ENCODE measurements around the gene YIPF2.

YIPF2 gene

DNA sequence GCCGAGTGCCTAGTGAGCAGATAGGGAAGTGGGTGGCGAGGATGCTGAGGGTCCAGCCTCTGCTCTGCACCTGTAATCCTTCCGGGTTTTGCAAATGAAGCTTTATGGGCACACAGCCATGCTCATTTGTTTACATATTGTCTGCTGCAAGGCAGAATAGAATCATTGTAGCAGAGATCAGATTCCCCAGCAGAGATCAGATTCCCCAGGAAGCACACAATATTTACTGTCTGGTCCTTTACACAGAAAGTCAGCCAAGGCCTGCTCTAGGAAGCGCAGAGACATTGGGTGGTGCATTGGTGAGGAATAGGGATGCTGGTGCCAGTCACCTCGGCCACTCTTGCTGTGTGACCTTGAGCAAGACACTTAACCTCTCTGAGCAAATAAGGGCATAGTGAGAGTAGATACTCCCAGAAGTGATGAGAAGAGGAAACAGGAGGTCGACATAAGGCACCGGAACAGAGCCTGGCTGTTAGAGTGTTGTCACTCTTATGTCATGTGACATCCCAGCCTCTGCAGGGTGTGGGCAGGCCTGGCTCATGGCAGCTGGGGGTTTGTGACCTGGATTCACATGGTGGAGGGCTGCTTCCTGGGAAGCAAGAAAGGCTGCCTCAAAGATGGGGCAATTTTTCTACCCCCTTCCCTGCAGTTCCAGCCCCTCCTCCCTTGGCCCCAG lies 31.4 kb downstream of the YIPF2 start:
- no peak for DNase-seq (ENCODE audit: extremely low read depth, low read depth)

DNA sequence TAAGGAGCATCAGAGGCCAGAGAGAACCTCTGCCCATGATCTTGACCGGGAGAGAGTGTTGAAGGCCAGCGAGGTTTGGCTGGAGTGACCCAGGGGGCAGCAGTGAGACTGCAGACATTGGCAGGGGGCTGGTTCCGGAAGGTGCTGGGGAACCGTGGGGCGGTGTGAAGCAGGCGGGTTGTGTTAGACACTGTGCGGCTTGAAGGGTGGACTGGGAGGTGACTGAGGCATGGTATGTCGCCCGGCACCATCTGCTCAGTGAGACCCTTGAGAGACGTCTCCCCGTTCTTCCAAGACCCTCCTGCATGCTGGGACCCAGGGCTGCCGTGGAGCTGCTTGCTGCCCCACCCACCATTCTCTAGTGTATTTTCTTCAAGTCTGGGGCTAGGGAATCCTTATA lies 32.5 kb downstream of the YIPF2 start:
- TF ChIP-seq, protein P1, sequence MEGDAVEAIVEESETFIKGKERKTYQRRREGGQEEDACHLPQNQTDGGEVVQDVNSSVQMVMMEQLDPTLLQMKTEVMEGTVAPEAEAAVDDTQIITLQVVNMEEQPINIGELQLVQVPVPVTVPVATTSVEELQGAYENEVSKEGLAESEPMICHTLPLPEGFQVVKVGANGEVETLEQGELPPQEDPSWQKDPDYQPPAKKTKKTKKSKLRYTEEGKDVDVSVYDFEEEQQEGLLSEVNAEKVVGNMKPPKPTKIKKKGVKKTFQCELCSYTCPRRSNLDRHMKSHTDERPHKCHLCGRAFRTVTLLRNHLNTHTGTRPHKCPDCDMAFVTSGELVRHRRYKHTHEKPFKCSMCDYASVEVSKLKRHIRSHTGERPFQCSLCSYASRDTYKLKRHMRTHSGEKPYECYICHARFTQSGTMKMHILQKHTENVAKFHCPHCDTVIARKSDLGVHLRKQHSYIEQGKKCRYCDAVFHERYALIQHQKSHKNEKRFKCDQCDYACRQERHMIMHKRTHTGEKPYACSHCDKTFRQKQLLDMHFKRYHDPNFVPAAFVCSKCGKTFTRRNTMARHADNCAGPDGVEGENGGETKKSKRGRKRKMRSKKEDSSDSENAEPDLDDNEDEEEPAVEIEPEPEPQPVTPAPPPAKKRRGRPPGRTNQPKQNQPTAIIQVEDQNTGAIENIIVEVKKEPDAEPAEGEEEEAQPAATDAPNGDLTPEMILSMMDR (IDR thresholded peaks at IDR 0.05; ENCODE audit: low read depth, low read length), result no peak
- no peak for DNase-seq (ENCODE audit: extremely low read depth, low read depth)

More for the DNA sequence above, 31.4 kb downstream of the YIPF2 start:
- TF ChIP-seq, protein P1 (IDR thresholded peaks at IDR 0.05; ENCODE audit: low read depth, low read length), result no peak

DNA sequence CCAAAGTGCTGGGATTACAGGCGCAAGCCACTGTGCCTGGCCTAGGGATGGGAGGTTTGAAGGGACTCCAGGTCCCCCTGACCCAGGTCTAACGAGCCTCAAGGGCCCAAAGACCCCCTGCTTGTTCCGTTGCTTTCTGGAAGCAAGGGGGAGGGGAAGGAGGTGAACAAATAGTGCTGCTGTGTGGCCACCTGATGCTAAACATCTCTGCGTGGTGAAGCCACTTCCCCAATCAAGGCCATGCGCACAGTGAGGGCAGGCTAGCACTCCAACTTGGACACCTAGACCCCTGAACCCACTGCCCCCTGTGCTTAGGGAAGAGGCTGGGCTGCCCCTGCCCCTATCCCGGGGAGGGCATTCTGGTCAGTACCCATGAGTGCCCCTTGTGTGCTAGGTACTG lies 33.1 kb downstream of the YIPF2 start:
- TF ChIP-seq, protein P1 (IDR thresholded peaks at IDR 0.05; ENCODE audit: low read depth, low read length), result no peak

DNA sequence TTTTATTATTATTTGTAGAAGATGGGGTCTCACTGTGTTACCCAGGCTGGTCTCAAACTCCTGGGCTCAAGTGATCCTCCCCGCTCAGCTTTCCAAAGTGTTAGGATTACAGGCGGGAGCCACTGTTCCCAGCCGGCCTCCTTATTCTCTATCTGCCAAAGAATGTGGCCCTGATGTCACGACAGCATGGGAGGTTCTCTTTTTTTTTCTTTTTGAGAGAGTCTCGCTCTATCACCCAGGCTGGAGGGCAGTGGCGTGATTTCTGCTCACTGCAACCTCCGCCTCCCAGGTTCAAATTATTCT lies 33.6 kb downstream of the YIPF2 start:
- TF ChIP-seq, protein P1 (IDR thresholded peaks at IDR 0.05; ENCODE audit: low read depth, low read length), result no peak
- no peak for DNase-seq (ENCODE audit: extremely low read depth, low read depth)

More for the DNA sequence above, 33.1 kb downstream of the YIPF2 start:
- no peak for DNase-seq (ENCODE audit: extremely low read depth, low read depth)

DNA sequence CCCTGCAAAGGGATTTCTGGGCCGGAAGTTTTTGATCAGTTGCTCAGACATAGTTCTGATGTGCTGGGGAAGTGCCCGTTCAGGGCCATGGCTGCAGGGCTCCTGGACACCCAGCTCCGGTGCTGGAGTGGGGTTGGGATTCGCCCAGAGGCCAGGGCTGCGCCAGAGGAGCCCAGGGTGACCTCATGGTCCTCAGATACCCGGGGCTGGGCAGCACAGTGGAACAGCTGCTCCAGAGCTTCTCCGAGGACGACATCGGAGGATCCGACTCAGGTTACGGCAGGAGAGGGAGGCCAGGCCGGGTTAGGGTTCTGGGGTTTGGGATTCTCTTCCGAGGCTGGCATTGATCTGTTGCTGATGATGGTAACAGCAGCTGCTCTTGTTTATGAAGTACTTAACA lies 36.2 kb downstream of the YIPF2 start:
- TF ChIP-seq, protein P1 (IDR thresholded peaks at IDR 0.05; ENCODE audit: low read depth, low read length), result no peak
- DNase-seq (ENCODE audit: extremely low read depth, low read depth), result no peak

DNA sequence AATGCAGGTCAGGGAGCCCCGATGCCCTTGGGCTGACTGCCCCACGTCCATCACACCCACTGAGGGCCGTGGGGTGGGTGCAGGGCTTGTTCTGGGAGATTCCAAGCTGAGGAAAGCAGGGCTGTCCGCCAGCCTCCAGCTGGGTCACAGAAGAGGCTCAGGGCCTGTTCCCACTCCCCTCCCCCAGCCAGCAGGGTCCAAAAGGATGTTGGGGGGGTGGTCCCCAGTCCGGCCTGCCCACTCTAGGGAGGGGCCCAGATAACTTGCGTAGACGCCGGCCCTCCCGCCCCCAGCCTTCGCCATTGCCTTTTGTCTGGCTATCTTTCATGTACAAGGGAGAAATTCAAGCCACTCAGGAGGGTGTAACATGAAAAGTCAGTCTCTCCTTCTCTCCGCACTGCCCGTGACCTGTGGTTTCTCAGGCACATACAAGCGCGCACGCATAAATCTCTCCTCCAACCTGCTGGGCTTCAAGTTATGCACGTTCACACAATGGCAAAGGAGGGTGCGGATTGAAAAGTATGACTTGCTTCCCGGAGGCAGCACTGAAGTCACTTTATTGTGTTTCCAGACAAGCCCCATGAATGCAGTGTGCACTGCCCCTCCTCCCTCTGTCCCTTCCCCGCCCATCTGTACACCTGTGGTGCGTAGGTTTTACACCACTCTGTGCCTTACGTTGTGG lies 36.9 kb downstream of the YIPF2 start:
- no peak for DNase-seq (ENCODE audit: extremely low read depth, low read depth)
- TF ChIP-seq, protein P1 (IDR thresholded peaks at IDR 0.05; ENCODE audit: low read depth, low read length), result no peak

DNA sequence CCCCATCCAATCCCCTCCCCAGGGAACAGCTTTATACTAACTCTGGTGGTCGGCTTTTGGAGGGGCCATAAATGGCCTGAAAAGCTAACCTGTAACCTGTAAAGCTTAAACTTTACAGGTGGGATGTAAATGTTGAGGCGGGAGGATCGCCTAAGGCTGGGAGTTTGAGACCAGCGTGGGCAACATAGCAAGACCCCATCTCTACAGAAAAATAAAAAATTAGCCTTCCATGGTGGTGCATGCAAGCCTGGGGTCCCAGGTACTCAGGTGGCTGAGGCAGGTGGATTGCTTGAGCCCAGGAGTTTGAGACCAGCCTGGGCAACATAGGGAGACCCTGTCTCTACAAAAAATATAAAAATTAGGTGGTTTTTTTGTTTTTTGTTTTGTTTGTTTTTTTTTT lies 38.6 kb downstream of the YIPF2 start:
- TF ChIP-seq, protein P1 (IDR thresholded peaks at IDR 0.05; ENCODE audit: low read depth, low read length), result no peak
- no peak for DNase-seq (ENCODE audit: extremely low read depth, low read depth)

All from AG09319 (cell line).